ENCODE results near the gene PPP2R5D.

GRCh38 chr6:43047998-43048397 is 63.6 kb downstream of the PPP2R5D start:
- TF ChIP-seq, protein P1, sequence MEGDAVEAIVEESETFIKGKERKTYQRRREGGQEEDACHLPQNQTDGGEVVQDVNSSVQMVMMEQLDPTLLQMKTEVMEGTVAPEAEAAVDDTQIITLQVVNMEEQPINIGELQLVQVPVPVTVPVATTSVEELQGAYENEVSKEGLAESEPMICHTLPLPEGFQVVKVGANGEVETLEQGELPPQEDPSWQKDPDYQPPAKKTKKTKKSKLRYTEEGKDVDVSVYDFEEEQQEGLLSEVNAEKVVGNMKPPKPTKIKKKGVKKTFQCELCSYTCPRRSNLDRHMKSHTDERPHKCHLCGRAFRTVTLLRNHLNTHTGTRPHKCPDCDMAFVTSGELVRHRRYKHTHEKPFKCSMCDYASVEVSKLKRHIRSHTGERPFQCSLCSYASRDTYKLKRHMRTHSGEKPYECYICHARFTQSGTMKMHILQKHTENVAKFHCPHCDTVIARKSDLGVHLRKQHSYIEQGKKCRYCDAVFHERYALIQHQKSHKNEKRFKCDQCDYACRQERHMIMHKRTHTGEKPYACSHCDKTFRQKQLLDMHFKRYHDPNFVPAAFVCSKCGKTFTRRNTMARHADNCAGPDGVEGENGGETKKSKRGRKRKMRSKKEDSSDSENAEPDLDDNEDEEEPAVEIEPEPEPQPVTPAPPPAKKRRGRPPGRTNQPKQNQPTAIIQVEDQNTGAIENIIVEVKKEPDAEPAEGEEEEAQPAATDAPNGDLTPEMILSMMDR (IDR thresholded peaks at IDR 0.05; ENCODE audit: low read depth, low read length, poor library complexity, severe bottlenecking) = no peak
- TF ChIP-seq EZH2phosphoT487 (IDR thresholded peaks at IDR 0.05; ENCODE audit: borderline replicate concordance, low read length) = no peak

Data from DOHH2 (cell line).